ENCODE results near the gene LANCL2. TPM values are rescaled to one million over a fixed set of nuclear protein-coding genes. Genes with fewer than 3 reads are reported as not detected.
"Not testable (repeated sequence)": the region's sequence is repeated elsewhere in the genome, so short reads cannot be mapped to it uniquely, and the experiment has no call there.

The LANCL2 gene
- total RNA-seq, 1 experiment from 2014 or later: 26.4 TPM

GRCh38 chr7:55472406-55472805 is 107.3 kb downstream of the LANCL2 start:
- not testable (repeated sequence) for H3K79me2 ChIP-seq (ENCODE audit: insufficient read depth, low read length); H3T11ph ChIP-seq (ENCODE audit: low read length); H2BK20ac ChIP-seq (ENCODE audit: low read depth, low read length, poor library complexity, severe bottlenecking); H3K4me3 Mint-ChIP-seq; H4K5ac ChIP-seq (ENCODE audit: insufficient read length, low read depth, low read length); H3K4me1 ChIP-seq (ENCODE audit: insufficient read depth, low read length); H2BK5ac ChIP-seq (ENCODE audit: insufficient read length, low read length); H3K9ac ChIP-seq (ENCODE audit: extremely low read depth, insufficient read length, low read length); H3K27ac ChIP-seq (ENCODE audit: insufficient read length, low read depth, low read length); H2BK12ac ChIP-seq (ENCODE audit: insufficient read length, low read depth, low read length); H2AK5ac ChIP-seq (ENCODE audit: insufficient read length, low read length); H4K91ac ChIP-seq (ENCODE audit: insufficient read length, low read depth, low read length); H3K23ac ChIP-seq (ENCODE audit: insufficient read length, low read depth, low read length); H4K8ac ChIP-seq (replicated peaks; ENCODE audit: insufficient read length, low read depth, low read length); H4K20me1 ChIP-seq (ENCODE audit: control insufficient read depth, insufficient read depth, insufficient read length); H2AFZ ChIP-seq (ENCODE audit: low read length); H3K23me2 ChIP-seq (ENCODE audit: insufficient read length, low read depth, low read length, poor library complexity, severe bottlenecking); H3K79me1 ChIP-seq (ENCODE audit: insufficient read depth, low read depth, low read length, poor library complexity, severe bottlenecking); H3K14ac ChIP-seq (ENCODE audit: insufficient read depth, low read length); H3K27me3 Mint-ChIP-seq (ENCODE audit: low read depth); H3K27me3 ChIP-seq (ENCODE audit: insufficient read depth, low read length); H2BK15ac ChIP-seq (ENCODE audit: low read depth, low read length); H3K56ac ChIP-seq (ENCODE audit: insufficient read length, low read depth, low read length); H3K9me3 Mint-ChIP-seq; DNase-seq; H3K4ac ChIP-seq (ENCODE audit: low read depth, low read length); H3K4me1 Mint-ChIP-seq; H2BK120ac ChIP-seq (ENCODE audit: low read depth, low read length, poor library complexity, severe bottlenecking); H3K9me3 ChIP-seq (ENCODE audit: control insufficient read depth, low read depth, low read length); H3K27ac Mint-ChIP-seq; H3K4me2 ChIP-seq (ENCODE audit: insufficient read depth, insufficient read length, low read length); H3K18ac ChIP-seq (ENCODE audit: insufficient read length, low read depth, low read length)
- WGBS (ENCODE audit: extremely low coverage, insufficient read length, low lambda C conversion rate): no CpG with 5 or more reads among the region's 14 CpGs
- peaks cover 24 to 29% (median 25%) of the 10 kb centered on the region in 3 experiments for H3K36me3 Mint-ChIP-seq (ENCODE audit: insufficient read depth in 1 of 3, low read depth in 3 of 3)

Data from H9 (cell line).